ENCODE data around the gene NXN.
"Not testable (repeated sequence)": the region's sequence is repeated elsewhere in the genome, so short reads cannot be mapped to it uniquely, and the experiment has no call there.

NXN gene

GRCh38 chr17:953767-954166, 25.8 kb downstream of the NXN start:
- no peak for DNase-seq (ENCODE audit: low read depth in 2 of 2)

GRCh38 chr17:952592-952991, 27.0 kb downstream of the NXN start:
- not testable (repeated sequence) for DNase-seq (ENCODE audit: low read depth in 2 of 2)

GRCh38 chr17:951325-952132, 28.0 kb downstream of the NXN start:
- no peak for DNase-seq (ENCODE audit: low read depth in 2 of 2)

GRCh38 chr17:949623-950303, 29.8 kb downstream of the NXN start:
- no peak for DNase-seq (ENCODE audit: low read depth in 2 of 2)

GRCh38 chr17:948284-948852, 31.2 kb downstream of the NXN start:
- no peak for DNase-seq (ENCODE audit: low read depth in 2 of 2)

GRCh38 chr17:946510-947236, 32.9 kb downstream of the NXN start:
- DNase-seq (ENCODE audit: low read depth in 2 of 2), result no peak

GRCh38 chr17:945672-946071, 33.9 kb downstream of the NXN start:
- no peak for DNase-seq (ENCODE audit: low read depth in 2 of 2)

- no peak for DNase-seq (ENCODE audit: low read depth in 2 of 2)
Measured at GRCh38 chr17:944266-944826, 35.2 kb downstream of the NXN start.

- DNase-seq (ENCODE audit: low read depth in 2 of 2), result no peak
Measured at GRCh38 chr17:935485-935884, 44.1 kb downstream of the NXN start.

GRCh38 chr17:933312-934073, 46.1 kb downstream of the NXN start:
- no peak for DNase-seq (ENCODE audit: low read depth in 2 of 2)

GRCh38 chr17:930258-930657, 49.3 kb downstream of the NXN start:
- no peak for DNase-seq (ENCODE audit: low read depth in 2 of 2)

- DNase-seq (ENCODE audit: low read depth in 2 of 2), result no peak
Measured at GRCh38 chr17:929586-929985, 50.0 kb downstream of the NXN start.

GRCh38 chr17:927611-928461, 51.7 kb downstream of the NXN start:
- no peak for DNase-seq (ENCODE audit: low read depth in 2 of 2)

GRCh38 chr17:925817-926216, 53.8 kb downstream of the NXN start:
- no peak for DNase-seq (ENCODE audit: low read depth in 2 of 2)

GRCh38 chr17:924711-925475, 54.7 kb downstream of the NXN start:
- DNase-seq (ENCODE audit: low read depth in 2 of 2), result no peak

- not testable (repeated sequence) for DNase-seq (ENCODE audit: low read depth in 2 of 2)
Measured at GRCh38 chr17:924306-924705, 55.3 kb downstream of the NXN start.

- no peak for DNase-seq (ENCODE audit: low read depth in 2 of 2)
Measured at GRCh38 chr17:923633-924032, 55.9 kb downstream of the NXN start.

GRCh38 chr17:921161-921560, 58.4 kb downstream of the NXN start:
- no peak for DNase-seq (ENCODE audit: low read depth in 2 of 2)

GRCh38 chr17:920190-920589, 59.4 kb downstream of the NXN start:
- no peak for DNase-seq (ENCODE audit: low read depth in 2 of 2)
